SU-DHL-6 (cell line): ENCODE measurements around the gene ASB13.
A peak's percentile ranks its signal among the peaks of the same experiment; 100 is the strongest.

Experiments used
- H2AFZ ChIP-seq: fragments of 200-600 bp; sonication (generic); 2 replicates; pipeline ENCODE4 v1.6.1; 2014; ENCODE audit warnings: low read depth, mild to moderate bottlenecking, moderate library complexity, mixed read lengths, antibody characterized with exemption, low read length; ENCODE audit not compliant: severe bottlenecking
- H3F3A ChIP-seq: fragments of 200-600 bp; shearing (Covaris generic); 2 replicates; pipeline ENCODE4 v1.6.0; 2016; ENCODE audit warnings: antibody characterized with exemption, mild to moderate bottlenecking; ENCODE audit not compliant: insufficient read depth
- H3K27ac ChIP-seq: fragments of 200-600 bp; sonication (generic); 2 replicates; pipeline ENCODE4 v1.5.1; 2016; ENCODE audit warnings: low read depth, mild to moderate bottlenecking, low read length, moderate library complexity, mixed read lengths
- H3K27me3 ChIP-seq: fragments of 200-600 bp; sonication (generic), shearing (Covaris generic); 2 replicates; pipeline ENCODE4 v1.6.0; 2014; ENCODE audit warnings: mild to moderate bottlenecking, low read length
- H3K36me3 ChIP-seq: fragments of 200-600 bp; sonication (generic); 2 replicates; pipeline ENCODE4 v1.6.1; 2014; ENCODE audit warnings: mild to moderate bottlenecking, low read length, mixed read lengths
- H3K4me2 ChIP-seq: fragments of 300-600, 200-600 bp; shearing (Covaris generic), sonication (generic); 2 replicates; pipeline ENCODE4 v1.6.0; 2014; ENCODE audit warnings: low read length, low read depth, mild to moderate bottlenecking; ENCODE audit not compliant: poor library complexity, severe bottlenecking
- H3K4me3 ChIP-seq: fragments of 200-600 bp; sonication (generic); 2 replicates; pipeline ENCODE4 v1.5.1; 2014; ENCODE audit warnings: antibody characterized with exemption, low read length, mild to moderate bottlenecking, mixed read lengths; ENCODE audit not compliant: insufficient read depth, poor library complexity, severe bottlenecking
- H3K79me2 ChIP-seq: fragments of 200-600 bp; sonication (generic); 2 replicates; pipeline ENCODE4 v1.6.1; 2014; ENCODE audit warnings: mild to moderate bottlenecking, low read length, moderate library complexity; ENCODE audit not compliant: insufficient read depth
- H3K9ac ChIP-seq: fragments of 200-600 bp; sonication (generic); 2 replicates; pipeline ENCODE4 v1.7.0; 2014; ENCODE audit warnings: mild to moderate bottlenecking, low read length
- H3K9me2 ChIP-seq: fragments of 200-600 bp; sonication (generic); replicated peaks from 2 replicates; pipeline ENCODE4 v1.6.1; 2014; ENCODE audit warnings: low read length; ENCODE audit not compliant: insufficient read depth
- H3K9me3 ChIP-seq: fragments of 200-600 bp; sonication (generic); 2 replicates; pipeline ENCODE4 v1.6.1; 2014; ENCODE audit warnings: low read length, mixed read lengths; ENCODE audit not compliant: insufficient read depth
- H4K20me1 ChIP-seq: fragments of 200-600 bp; sonication (generic); 2 replicates; pipeline ENCODE4 v1.6.1; 2014; ENCODE audit warnings: low read depth, mild to moderate bottlenecking, antibody characterized with exemption, low read length, moderate library complexity, mixed read lengths
- CTCF ChIP-seq: fragments of 200-600 bp; sonication (generic); IDR thresholded peaks from one replicate; pipeline ENCODE4 v1.5.1; 2017; ENCODE audit warnings: antibody characterized with exemption, mild to moderate bottlenecking, low read length, moderate library complexity; ENCODE audit not compliant: insufficient read depth, poor library complexity, severe bottlenecking
- EZH2phosphoT487 ChIP-seq: fragments of 200-600 bp; sonication (generic), shearing (Covaris generic); conservative IDR thresholded peaks from 2 replicates; pipeline ENCODE4 v1.6.1; 2018; ENCODE audit warnings: mild to moderate bottlenecking, antibody characterized with exemption, low read length, moderate library complexity, mixed read lengths

ASB13 gene

GRCh38 chr10:5628451-5629302 is 37.7 kb downstream of the ASB13 start:
- Histone ChIP-seq H3F3A (no peaks in the 10 kb centered on the region), H3K9me3 (no peaks in the 10 kb centered on the region), H2AFZ (no peak overlapping the region), H3K4me3 (no peak overlapping the region), H3K9me2 (no peaks in the 10 kb centered on the region), H3K27me3 (no peaks in the 10 kb centered on the region), H4K20me1 (no peaks in the 10 kb centered on the region), H3K9ac (no peak overlapping the region), H3K79me2 (no peaks in the 10 kb centered on the region), H3K36me3 (no peaks in the 10 kb centered on the region), H3K4me2 (peak overlapping the region; percentile 43), H3K27ac (no peak overlapping the region)
- no peak for TF ChIP-seq EZH2phosphoT487

- H3K9me2 ChIP-seq, result no peaks in the 10 kb centered on the region
- H3K27me3 ChIP-seq, result no peaks in the 10 kb centered on the region
- no peaks in the 10 kb centered on the region for H3K79me2 ChIP-seq
- no peaks in the 10 kb centered on the region for H4K20me1 ChIP-seq
- H3K9ac ChIP-seq, result no peak overlapping the region
- no peaks in the 10 kb centered on the region for H3K36me3 ChIP-seq
- no peak overlapping the region for H3K27ac ChIP-seq
- H2AFZ ChIP-seq, result no peak overlapping the region
- no peaks in the 10 kb centered on the region for H3K9me3 ChIP-seq
- TF ChIP-seq CTCF, result no peak
- TF ChIP-seq EZH2phosphoT487, result no peak
- no peak overlapping the region for H3K4me2 ChIP-seq
- H3F3A ChIP-seq, result no peaks in the 10 kb centered on the region
- no peak overlapping the region for H3K4me3 ChIP-seq
These were observed 38.8 kb downstream of the ASB13 start for GRCh38 chr10:5627486-5628044.

- Histone ChIP-seq H3K9me2 (no peaks in the 10 kb centered on the region), H3K27me3 (no peaks in the 10 kb centered on the region), H3K9me3 (no peaks in the 10 kb centered on the region), H3K9ac (no peak overlapping the region), H3K4me3 (no peak overlapping the region), H3K4me2 (no peak overlapping the region), H3K79me2 (no peaks in the 10 kb centered on the region), H4K20me1 (no peaks in the 10 kb centered on the region), H3K27ac (no peak overlapping the region), H2AFZ (no peak overlapping the region), H3K36me3 (no peaks in the 10 kb centered on the region), H3F3A (no peaks in the 10 kb centered on the region)
- TF ChIP-seq EZH2phosphoT487 (no peak), CTCF (no peak)
These were observed 40.2 kb downstream of the ASB13 start for GRCh38 chr10:5625992-5626777.
